CD1c-positive myeloid dendritic cell (primary cell): ENCODE measurements around the gene ALOXE3.
A peak's percentile ranks its signal among the peaks of the same experiment; 100 is the strongest.
"Not testable (repeated sequence)": the region's sequence is repeated elsewhere in the genome, so short reads cannot be mapped to it uniquely, and the experiment has no call there.

Experiments
- DNase-seq: peaks from one replicate; pipeline ENCODE4 v3.0.0-alpha.2; 2016; ENCODE audit errors: extremely low spot score

The ALOXE3 gene

GRCh38 chr17:8072341-8072728, 46.0 kb downstream of the ALOXE3 start:
- no peak for DNase-seq

DNA sequence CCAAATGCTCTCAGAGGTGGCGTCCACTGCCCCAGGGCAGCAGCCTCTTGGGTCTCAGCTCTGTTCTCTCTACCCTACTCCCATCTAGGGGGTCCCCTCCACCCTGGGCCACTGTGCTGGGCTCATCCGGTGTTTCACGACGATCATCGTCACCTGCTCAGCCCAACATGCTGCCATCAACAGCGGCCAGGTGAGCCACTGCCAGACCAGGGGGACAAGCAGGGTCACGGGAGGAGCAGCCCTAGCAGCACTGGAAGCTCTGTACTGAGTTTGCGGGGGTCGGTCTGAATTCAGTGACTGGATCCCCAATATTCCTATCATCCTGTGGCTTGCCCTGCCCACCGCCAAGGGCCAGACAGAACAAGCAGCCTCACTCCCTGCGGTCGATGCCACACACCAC, 46.8 kb downstream of the ALOXE3 start:
- DNase-seq = no peak

- no peak for DNase-seq
Measured at GRCh38 chr17:8069587-8069860, 48.8 kb downstream of the ALOXE3 start.

- peak; percentile 80 for DNase-seq
Measured at GRCh38 chr17:8068736-8069586, 49.4 kb downstream of the ALOXE3 start.

- DNase-seq = no peak
Measured at GRCh38 chr17:8067806-8068205, 50.5 kb downstream of the ALOXE3 start.

GRCh38 chr17:8066841-8067775, 51.2 kb downstream of the ALOXE3 start:
- DNase-seq = no peak

DNA sequence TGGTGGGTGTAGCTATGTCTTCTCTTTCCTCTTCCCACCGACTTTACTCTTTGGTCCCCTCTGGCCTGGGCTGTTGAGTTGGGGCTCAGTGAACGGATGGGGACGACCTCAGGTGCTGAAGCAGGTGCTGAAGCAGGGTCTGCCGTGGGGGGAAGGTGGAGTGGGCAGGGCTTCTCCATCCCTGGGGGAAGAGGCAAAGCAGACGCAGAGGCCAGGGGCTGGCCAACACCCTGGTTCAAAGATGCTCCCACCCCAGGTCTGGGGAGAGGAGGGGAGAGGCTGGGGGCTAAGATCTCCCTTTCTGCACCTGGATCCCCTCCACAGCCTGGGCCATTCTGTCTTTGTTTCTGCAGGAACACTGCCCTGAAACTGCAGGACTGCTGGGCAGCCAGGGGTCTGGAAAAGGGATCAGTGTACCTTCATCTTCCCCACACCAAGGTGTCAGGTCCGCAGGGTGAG, 53.7 kb downstream of the ALOXE3 start:
- no peak for DNase-seq

GRCh38 chr17:8063761-8064534, 54.4 kb downstream of the ALOXE3 start:
- DNase-seq = peak; percentile 29

GRCh38 chr17:8062807-8063483, 55.4 kb downstream of the ALOXE3 start:
- DNase-seq = no peak

DNA sequence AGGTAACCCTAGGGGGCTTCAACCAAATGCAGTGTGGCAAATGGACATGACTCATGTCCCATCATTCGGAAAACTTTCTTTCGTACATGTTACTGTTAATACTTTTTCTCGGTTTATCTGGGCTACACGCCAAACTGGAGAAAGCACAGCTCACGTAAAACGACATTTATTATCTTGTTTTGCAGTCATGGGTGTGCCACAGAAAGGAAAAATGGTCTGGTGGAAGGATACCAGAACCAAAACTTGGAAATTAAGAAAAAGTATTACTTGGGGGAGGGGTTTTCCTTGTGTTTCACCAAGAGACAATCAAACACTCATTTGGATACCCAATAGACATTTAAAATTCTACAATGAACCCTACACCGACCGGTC, 55.9 kb downstream of the ALOXE3 start:
- DNase-seq = no peak

DNA sequence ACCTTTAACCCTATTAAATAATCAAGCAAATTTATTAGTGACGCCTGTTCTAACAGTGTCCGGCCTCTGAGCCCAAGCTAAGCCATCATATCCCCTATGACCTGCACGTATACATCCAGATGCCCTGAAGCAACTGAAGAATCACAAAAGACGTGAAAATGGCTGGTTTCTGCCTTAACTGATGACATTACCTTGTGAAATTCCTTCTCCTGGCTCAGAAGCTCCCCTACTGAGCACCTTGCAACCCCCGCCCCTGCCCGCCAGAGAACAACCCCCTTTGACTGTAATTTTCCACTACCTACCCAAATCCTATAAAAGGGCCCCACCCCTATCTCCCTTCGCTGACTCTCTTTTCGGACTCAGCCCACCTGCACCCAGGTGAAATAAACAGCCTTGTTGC, 56.5 kb downstream of the ALOXE3 start:
- DNase-seq = not testable (repeated sequence)

- DNase-seq = peak; percentile 91
Measured at GRCh38 chr17:8060274-8060673, 58.0 kb downstream of the ALOXE3 start.

DNA sequence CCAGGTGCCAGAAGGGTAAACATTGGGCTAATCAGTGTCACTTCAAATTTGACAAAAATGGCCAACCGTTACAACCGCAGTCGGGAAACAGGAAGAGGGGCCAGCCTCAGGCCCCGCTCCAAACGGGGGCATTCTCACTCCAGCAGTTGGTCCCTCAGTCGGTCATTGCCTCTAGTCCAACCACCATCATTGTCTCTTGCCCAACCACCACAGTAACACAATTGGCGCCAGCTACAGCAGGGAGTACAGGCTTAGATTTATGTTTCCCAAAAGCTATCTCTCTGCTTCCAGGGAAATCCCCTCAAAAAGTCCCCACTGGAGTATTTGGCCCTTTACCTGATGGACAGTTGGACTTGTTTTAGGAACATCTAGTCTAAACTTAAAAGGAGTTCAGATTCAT, 59.2 kb downstream of the ALOXE3 start:
- no peak for DNase-seq

DNA sequence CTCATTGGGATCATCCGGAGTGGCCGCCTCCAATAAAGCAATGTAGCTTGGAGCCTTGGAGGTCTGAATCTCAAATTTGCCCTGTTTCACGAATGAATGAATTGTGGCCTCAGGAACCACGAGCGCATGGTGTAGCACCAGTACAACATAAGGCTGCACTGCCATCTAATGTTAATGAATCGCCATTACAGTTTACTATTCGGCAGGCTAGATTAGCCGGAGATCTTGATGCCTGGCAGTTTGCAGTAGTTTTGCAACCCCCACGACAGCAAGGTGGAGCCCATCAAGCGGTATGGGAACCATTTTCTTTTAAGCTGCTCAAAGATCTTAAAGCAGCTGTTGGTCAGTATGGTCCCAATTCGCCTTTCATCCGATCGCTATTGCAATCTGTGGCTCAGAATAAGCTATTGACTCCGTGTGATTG, 60.6 kb downstream of the ALOXE3 start:
- peak; percentile 88 for DNase-seq

DNA sequence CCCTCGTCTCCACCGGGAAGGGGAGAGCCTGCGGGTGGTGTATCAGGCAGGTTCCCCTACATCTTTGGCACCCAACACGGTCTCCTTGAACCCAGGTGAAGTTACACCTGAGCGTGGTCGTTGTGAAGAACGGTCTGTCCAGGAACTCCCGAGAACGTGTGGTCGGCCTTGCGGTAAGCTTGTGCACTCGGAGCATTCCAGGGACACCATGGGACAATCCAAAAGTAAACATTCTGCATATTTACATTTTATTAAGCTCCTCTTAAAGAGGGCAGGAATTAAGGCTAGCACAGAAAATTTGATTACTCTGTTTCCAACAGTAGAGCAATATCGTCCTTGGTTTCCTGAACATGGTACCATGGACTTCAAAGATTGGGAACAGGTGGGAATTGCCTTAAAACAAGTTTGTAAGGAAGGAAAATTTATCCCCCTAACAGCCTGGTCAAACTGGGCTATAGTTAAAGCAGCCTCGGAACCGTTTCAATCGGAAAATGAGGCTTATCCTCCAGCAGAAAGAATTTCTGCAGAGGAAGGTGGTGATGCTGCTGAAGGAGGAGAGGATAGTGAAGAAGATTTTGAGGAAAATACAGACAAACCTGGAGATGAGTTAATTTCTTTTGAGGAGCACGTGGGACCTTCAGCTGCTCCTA, 61.2 kb downstream of the ALOXE3 start:
- no peak for DNase-seq

DNA sequence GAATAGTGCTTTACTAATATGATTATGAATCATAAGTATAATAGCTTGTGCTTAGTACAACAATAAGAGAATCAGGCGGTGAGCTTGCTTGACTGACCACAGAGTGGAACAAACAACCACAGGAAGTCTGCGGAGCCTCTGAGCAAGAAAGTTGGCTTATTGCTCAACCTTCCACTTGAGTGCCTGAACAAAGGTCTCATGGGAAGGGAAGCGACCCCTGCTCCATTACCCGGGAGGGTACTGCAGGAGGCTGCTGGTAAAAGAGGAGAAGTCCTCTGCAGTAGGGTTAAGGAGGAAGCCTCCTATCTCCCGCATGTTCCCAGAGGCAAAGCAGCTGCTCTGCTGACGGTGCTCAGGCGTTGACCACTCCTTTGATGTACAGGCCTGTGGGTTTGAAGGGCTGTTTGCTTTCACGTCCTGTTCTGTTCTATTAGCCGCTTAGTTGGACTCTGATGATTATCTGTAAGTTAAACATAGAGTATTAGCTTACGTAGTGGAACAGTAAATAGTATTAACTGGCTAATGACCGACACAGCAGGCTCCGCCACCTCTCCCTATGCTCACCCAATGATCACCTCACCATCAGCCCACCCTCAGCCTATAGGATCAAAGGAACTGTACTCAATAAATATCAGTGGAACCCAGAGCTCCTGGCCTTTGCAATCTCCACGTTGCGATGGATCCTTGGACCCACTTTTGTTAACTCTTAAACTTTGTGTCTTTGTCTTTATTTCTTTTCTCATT, 61.9 kb downstream of the ALOXE3 start:
- DNase-seq = peak; percentile 90

GRCh38 chr17:8055851-8056231, 62.5 kb downstream of the ALOXE3 start:
- DNase-seq = no peak

- no peak for DNase-seq
Measured at GRCh38 chr17:8053600-8053999, 64.7 kb downstream of the ALOXE3 start.

DNA sequence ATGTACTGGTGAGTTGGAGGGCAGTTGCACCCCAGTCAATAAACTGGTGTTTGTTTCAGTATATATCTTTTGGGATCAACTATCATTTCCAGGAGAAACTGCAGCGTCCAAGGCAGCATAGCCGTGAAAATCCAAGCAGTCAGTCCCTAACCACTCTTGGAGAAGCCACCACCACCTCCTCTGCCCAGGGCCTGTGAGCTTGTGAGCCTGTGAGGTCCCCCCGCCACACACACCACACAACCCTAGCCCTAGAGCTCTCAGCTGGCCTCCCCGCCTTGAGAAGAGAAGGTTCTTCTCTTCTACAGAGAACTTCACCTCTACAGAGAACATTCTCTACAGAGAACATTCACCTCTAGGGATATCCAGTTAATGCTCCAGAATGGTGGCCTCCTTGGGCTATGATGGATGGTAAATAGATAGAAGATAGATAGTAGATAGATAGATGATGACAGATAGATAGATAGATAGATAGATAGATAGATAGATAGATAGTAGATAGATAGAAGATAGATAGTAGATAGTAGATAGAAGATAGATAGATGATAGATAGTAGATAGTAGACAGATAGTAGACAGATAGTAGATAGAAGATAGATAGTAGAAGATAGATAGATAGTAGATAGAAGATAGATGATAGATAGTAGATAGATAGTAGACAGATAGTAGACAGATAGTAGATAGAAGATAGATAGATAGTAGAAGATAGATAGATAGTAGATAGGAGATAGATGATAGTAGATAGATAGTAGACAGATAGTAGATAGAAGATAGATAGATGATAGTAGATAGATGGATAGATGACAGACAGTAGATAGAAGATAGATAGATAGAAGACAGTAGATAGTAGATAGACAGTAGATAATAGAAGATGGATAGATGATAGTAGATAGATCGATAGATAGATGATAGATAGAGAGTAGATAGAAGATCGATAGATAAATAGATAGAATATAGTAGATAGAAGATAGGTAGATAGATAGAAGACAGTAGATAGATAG, 65.8 kb downstream of the ALOXE3 start:
- no peak for DNase-seq
